ENCODE measurements around the gene SPACA6.

The SPACA6 gene

DNA sequence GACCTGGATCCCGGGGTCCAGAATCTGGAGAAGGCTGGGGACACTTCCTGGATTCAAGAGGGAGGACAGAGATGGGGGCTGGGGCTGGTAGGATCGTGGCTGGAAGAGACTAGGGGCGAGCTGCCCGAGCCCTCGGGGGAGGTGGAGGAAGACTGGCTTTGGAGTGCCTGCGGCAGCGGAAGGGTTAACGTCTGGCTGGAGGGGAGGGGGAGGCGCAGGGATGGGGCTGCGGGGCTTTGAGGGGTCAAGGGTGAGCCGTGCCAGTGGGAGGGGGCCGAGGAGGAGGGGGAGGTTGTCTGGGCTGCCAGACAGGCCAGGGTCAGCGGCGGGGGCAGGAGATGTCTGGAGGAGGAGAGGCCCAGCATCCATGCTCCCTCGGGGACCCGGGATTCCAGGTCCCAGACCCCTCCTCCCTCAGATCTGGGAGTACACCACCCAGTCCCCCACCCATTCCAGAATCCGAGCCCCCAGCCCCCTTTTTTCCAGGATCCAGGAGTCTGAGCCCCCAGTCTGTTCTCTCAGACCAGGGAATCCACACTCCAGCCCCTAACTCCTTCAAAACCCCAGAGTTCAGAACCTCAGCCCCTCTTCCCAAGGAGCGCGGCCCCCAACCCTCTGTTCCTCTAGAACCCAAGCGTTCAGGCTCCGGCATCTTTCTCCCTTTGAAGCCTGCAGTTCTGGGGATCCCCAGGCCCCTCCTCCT, 3.2 kb upstream of the SPACA6 start:
- no peak for DNase-seq (ENCODE audit: low read depth)

GRCh38 chr19:51690454-51691073, 2.6 kb upstream of the SPACA6 start:
- no peak for DNase-seq (ENCODE audit: low read depth)

- no peak for DNase-seq (ENCODE audit: low read depth)
These were observed 2.0 kb upstream of the SPACA6 start for GRCh38 chr19:51691074-51691583.

DNA sequence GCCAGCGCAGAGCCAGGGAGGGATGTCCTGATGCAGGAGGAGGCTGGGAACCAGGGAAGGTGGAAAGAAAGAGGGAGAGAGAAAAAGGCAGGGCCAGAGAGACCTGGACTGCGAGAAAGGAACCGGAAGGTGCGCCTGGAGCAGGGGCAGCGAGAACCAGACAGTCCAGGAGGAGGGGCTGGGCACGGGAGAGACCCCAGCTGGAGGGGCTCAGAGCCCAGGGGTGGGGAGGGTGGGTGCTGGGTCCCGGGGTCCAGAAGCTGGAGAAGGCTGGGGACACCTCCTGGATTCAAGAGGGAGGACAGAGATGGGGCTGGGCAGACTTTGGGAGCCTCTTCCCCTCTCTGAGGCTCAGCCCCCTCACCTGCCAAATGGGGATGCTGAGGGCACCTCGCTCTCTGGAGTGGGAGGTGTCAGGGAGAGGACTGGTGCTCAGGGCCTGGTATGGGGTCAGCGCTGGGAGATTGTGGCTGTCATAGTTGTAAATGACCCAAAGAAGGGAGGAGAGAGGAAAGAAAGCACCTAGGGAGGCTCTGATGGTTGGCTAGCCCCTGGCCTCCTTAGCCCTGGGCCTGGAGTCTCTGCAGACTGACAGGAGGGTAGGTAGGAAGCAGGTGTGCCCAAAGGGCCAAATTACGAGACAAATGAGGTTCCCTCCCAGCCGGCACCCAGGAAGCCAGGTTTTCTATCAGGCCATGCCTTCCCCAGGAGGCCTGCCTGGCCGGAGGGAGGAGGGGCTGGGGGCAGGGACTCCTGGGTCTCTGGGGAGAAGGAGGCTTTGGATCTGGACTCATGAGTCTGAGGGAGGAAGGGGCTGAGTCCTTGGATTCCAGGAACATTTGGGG, 1.3 kb upstream of the SPACA6 start:
- DNase-seq (ENCODE audit: low read depth): no peak

GRCh38 chr19:51692468-51692867, 662 bp upstream of the SPACA6 start:
- DNase-seq (ENCODE audit: low read depth): no peak

GRCh38 chr19:51693819-51694218, 689 bp downstream of the SPACA6 start:
- no peak for DNase-seq (ENCODE audit: low read depth)

DNA sequence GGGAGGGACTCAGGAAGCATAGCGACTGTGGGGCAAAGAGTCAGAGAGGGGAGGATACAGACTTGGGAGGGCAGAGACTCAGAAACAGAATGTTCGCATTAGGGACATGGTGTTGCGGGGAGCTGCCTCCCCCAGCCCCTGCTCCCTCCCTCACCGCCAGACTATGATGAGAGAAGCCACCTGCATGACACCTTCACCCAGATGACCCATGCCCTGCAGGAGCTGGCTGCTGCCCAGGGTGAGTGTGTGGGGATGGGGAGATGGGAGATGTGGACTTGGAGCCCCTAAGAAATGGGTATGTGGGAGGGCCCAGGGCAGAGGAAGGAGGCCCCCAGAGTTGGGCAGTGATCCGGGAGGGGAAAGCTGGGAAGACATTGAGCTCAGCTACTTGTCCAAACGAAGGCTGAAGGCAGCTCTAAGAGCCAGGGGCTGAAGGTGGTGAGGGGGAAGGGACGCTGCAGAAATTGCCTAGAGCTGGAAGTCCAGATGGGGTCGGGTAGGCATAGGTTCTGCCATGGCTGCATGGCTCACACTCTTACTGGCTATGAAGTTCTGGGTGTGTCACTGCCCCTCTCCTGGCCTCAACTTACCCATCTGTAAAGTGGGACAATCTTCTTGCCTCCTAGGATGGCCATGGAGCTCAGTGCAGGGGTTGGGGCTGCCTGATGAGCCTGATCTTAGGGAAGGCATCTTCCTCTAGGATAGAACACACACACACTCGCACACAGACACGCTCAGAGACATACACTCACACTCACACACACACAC, 1.4 kb downstream of the SPACA6 start:
- DNase-seq (ENCODE audit: low read depth): no peak

DNA sequence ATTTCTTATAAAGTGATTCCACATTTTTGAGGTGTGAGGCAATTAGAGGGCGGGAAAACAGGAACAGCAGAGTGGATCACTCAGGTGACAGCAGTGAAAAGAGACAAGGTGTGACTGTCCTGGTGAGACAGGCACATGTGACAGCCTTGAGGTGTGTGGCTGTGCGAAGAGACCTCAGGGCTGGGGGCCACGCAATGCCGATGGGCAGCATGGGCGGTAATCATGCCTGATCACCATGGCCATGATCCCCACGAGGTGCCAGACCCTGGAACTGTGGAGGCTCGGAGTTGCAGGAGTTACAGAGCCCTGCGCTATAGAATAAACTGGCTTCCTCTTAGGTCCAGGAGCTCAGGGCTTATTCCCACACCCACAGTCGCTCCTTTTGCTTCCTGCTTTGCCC, 2.0 kb downstream of the SPACA6 start:
- no peak for DNase-seq (ENCODE audit: low read depth)

DNA sequence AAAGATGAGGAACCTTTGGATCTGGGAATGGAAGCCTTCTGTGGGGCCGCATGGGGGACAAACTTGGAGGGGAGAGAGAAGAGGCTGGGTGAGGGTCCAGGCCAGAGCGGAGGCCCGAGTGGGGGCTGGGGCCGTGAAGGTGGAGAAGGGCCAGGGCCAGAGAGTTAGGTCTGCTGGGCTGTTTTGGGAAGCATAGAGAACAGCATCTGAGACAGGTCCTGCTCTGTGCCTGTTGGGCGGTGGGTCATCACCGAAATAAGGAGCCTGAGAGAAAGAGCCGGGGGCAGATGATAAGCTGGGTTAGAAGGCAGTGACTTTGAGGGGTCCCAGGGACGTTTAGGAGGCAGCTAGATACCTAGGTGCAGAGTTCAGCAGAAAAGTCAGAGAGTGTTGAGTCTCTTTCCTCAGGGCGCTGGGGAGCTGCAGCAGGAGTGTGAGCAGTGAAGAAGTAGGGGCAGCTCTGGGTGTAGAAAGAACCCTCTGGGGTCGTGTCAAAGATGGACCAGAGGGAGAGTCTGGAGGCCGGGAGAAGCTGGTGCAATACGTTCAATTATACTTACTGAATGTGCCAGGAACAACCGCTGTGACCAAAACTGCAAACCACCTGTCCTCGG, 2.7 kb downstream of the SPACA6 start:
- no peak for DNase-seq (ENCODE audit: low read depth)

DNA sequence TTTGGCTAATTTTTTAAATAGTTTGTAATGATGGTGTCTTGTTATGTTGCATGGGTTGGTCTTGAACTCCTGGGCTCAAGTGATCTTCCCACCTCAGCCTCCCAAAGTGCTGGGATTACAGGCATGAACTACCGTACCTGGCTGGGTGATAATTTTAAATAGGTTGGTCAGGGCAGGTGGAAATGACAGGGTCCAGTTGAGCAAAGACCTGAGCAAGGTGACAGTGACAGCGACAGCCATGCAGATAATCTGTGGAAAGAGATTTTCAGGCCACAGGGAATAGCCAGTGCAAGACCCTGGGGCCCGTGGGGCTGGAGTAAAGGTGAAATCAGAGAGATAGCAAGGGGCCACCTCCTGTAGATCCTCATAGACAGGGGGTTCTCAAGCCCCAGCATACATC, 3.5 kb downstream of the SPACA6 start:
- DNase-seq (ENCODE audit: low read depth): no peak

- no peak for DNase-seq (ENCODE audit: low read depth)
These were observed 4.1 kb downstream of the SPACA6 start for GRCh38 chr19:51697169-51697776.

DNA sequence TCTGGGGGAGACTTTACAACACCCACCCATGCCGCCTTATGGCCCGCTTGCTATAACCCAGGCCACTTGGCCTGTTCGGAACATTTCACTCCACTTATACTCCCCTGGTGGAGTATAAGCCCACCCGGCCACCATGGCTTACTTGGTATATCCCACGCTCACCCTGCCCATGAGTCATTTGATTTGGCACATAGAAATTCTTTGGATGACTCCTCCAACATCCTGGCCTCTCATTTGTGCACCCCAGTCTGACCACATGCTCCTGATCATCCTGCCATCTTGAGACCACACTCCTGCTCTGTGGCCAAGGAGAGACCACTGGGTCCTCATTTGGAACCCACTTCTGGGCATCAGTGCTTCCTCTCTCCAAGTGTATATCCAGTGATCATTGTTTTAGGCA, 5.2 kb downstream of the SPACA6 start:
- DNase-seq (ENCODE audit: low read depth): no peak

GRCh38 chr19:51699170-51699569, 6.0 kb downstream of the SPACA6 start:
- no peak for DNase-seq (ENCODE audit: low read depth)

DNA sequence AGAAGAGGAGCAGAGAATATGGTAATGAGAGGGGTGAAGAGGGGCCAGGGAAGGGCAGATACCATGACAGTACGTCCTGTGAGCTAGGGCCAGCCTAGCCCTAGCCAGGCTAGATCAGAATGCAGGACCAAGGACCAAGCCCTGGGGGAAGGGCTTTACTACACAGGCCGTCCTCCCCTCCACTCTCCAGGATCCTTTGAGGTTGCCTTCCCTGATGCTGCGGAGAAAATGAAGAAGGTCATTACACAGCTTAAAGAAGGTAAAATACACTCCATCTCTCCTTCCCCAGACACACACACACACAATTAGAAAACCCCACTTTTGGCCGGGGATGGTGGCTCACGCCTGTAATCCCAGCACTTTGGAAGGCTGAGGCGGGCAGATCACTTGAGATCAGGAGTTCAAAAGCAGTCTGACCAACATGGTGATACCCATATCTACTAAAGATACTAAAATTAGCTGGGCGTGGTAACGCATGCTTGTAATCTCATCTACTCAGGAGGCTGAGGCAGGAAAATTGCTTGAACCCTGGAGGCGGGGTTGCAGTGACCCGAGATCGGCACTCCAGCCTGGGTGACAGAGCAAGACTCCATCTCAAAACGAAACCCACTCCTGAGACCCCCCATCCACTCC, 8.5 kb downstream of the SPACA6 start:
- no peak for DNase-seq (ENCODE audit: low read depth)

- DNase-seq (ENCODE audit: low read depth): no peak
These were observed 9.1 kb downstream of the SPACA6 start for GRCh38 chr19:51702103-51702824.

GRCh38 chr19:51702825-51703574, 9.9 kb downstream of the SPACA6 start:
- no peak for DNase-seq (ENCODE audit: low read depth)

- DNase-seq (ENCODE audit: low read depth): peak; percentile 60
These were observed 10.7 kb downstream of the SPACA6 start for GRCh38 chr19:51703575-51704515.

DNA sequence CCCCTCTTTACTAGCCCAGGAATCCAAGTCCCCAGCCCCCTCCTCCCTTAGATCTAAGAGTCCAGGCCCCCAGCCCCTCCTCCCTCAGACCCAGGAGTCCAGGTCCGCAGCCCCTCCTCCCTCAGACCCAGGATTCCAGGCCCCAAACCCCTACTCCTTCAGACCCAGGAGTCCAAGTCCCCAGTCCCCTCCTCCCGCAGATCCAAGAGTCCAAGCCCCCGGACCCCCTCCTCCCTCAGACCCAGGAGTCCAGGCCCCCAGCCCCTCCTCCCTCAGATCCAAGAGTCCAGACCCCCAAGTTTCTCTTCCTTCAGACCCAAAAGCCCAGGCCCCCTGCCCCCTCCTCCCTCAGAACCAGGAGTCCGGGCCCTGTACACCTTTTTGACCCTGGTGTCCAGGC, 11.5 kb downstream of the SPACA6 start:
- no peak for DNase-seq (ENCODE audit: low read depth)
